ENCODE measurements around the gene AGO1. TPM values are rescaled to one million over a fixed set of nuclear protein-coding genes. Genes with fewer than 3 reads are reported as not detected.

Gene AGO1
- total and polyA plus RNA-seq, 2 of the 13 experiments (the other 11 are each of a cell fraction or from before 2014, with no cell fraction given), result 9.2 to 18.6 TPM

DNA sequence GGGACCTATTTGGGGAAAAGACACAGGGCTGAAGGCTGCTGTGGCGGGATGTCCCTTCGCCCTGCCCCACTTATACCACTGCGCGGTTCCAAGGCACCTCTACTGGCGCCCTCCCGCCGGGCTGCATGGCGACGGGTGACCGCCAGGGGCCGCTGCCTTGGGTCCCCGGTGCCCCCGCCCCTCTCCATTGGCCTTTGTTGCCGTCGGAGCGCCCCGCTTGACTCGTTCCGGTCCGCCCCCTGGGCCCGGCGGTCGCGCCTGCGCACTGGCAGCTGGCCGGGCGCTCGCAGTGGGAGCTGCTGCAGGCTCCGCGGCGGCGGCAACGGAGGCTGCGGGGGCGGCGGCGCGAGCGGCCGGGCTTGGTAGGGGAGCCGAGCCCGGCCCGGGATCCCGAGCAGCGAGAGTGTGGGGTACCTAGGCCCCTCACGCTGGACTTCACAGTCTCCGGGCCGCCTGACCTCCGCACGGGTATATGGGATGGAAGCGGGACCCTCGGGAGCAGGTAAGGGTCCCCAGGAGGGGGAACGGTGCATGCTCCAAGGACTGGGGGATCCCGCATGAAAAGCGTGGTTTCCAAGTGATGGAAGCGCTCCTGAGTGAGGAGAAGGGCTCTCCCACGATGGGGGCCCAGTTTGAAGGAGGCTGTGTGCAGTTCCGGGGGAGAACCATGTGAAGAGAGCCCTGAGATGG lies at the start of gene AGO1 (continued):
- TF ChIP-seq DMAP1 (CRISPR knock-in tag; IDR thresholded peaks at IDR 0.05), result no peak
- TF ChIP-seq, protein P1, sequence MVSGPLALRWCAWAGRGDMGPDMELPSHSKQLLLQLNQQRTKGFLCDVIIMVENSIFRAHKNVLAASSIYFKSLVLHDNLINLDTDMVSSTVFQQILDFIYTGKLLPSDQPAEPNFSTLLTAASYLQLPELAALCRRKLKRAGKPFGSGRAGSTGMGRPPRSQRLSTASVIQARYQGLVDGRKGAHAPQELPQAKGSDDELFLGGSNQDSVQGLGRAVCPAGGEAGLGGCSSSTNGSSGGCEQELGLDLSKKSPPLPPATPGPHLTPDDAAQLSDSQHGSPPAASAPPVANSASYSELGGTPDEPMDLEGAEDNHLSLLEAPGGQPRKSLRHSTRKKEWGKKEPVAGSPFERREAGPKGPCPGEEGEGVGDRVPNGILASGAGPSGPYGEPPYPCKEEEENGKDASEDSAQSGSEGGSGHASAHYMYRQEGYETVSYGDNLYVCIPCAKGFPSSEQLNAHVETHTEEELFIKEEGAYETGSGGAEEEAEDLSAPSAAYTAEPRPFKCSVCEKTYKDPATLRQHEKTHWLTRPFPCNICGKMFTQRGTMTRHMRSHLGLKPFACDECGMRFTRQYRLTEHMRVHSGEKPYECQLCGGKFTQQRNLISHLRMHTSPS (CRISPR knock-in tag; IDR thresholded peaks at IDR 0.05; ENCODE audit: low read depth), result no peak
- TF ChIP-seq GFI1 (CRISPR knock-in tag; IDR thresholded peaks at IDR 0.05; ENCODE audit: borderline replicate concordance), result no peak
- no peak for TF ChIP-seq EZH2 (conservative IDR thresholded peaks at IDR 0.05; ENCODE audit: low read depth, low read length)
- TF ChIP-seq NBN (conservative IDR thresholded peaks at IDR 0.05), result no peak
- TF ChIP-seq KDM5A (IDR thresholded peaks at IDR 0.05; ENCODE audit: borderline replicate concordance, low read length), result peak; percentile 25; the same call in 1 of the 2 replicates
- no peak for TF ChIP-seq ZSCAN29 (CRISPR knock-in tag; conservative IDR thresholded peaks at IDR 0.05)
- TF ChIP-seq TCF12 (IDR thresholded peaks at IDR 0.05), result no peak
- TF ChIP-seq TCF12 (CRISPR knock-in tag; IDR thresholded peaks at IDR 0.05), result no peak
- TF ChIP-seq SMYD3 (CRISPR knock-in tag; IDR thresholded peaks at IDR 0.05), result no peak
- TF ChIP-seq PTBP1 (IDR thresholded peaks at IDR 0.05; ENCODE audit: low read depth, low read length, poor library complexity, severe bottlenecking), result no peak
- TF ChIP-seq, protein P2, sequence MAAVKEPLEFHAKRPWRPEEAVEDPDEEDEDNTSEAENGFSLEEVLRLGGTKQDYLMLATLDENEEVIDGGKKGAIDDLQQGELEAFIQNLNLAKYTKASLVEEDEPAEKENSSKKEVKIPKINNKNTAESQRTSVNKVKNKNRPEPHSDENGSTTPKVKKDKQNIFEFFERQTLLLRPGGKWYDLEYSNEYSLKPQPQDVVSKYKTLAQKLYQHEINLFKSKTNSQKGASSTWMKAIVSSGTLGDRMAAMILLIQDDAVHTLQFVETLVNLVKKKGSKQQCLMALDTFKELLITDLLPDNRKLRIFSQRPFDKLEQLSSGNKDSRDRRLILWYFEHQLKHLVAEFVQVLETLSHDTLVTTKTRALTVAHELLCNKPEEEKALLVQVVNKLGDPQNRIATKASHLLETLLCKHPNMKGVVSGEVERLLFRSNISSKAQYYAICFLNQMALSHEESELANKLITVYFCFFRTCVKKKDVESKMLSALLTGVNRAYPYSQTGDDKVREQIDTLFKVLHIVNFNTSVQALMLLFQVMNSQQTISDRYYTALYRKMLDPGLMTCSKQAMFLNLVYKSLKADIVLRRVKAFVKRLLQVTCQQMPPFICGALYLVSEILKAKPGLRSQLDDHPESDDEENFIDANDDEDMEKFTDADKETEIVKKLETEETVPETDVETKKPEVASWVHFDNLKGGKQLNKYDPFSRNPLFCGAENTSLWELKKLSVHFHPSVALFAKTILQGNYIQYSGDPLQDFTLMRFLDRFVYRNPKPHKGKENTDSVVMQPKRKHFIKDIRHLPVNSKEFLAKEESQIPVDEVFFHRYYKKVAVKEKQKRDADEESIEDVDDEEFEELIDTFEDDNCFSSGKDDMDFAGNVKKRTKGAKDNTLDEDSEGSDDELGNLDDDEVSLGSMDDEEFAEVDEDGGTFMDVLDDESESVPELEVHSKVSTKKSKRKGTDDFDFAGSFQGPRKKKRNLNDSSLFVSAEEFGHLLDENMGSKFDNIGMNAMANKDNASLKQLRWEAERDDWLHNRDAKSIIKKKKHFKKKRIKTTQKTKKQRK (IDR thresholded peaks at IDR 0.05; ENCODE audit: low read length), result no peak
- TF ChIP-seq, protein P3, sequence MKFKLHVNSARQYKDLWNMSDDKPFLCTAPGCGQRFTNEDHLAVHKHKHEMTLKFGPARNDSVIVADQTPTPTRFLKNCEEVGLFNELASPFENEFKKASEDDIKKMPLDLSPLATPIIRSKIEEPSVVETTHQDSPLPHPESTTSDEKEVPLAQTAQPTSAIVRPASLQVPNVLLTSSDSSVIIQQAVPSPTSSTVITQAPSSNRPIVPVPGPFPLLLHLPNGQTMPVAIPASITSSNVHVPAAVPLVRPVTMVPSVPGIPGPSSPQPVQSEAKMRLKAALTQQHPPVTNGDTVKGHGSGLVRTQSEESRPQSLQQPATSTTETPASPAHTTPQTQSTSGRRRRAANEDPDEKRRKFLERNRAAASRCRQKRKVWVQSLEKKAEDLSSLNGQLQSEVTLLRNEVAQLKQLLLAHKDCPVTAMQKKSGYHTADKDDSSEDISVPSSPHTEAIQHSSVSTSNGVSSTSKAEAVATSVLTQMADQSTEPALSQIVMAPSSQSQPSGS (CRISPR knock-in tag; IDR thresholded peaks at IDR 0.05), result no peak
- TF ChIP-seq, protein P4, sequence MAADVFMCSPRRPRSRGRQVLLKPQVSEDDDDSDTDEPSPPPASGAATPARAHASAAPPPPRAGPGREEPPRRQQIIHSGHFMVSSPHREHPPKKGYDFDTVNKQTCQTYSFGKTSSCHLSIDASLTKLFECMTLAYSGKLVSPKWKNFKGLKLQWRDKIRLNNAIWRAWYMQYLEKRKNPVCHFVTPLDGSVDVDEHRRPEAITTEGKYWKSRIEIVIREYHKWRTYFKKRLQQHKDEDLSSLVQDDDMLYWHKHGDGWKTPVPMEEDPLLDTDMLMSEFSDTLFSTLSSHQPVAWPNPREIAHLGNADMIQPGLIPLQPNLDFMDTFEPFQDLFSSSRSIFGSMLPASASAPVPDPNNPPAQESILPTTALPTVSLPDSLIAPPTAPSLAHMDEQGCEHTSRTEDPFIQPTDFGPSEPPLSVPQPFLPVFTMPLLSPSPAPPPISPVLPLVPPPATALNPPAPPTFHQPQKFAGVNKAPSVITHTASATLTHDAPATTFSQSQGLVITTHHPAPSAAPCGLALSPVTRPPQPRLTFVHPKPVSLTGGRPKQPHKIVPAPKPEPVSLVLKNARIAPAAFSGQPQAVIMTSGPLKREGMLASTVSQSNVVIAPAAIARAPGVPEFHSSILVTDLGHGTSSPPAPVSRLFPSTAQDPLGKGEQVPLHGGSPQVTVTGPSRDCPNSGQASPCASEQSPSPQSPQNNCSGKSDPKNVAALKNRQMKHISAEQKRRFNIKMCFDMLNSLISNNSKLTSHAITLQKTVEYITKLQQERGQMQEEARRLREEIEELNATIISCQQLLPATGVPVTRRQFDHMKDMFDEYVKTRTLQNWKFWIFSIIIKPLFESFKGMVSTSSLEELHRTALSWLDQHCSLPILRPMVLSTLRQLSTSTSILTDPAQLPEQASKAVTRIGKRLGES (CRISPR knock-in tag; IDR thresholded peaks at IDR 0.05; ENCODE audit: borderline replicate concordance), result no peak
- TF ChIP-seq, protein P5, sequence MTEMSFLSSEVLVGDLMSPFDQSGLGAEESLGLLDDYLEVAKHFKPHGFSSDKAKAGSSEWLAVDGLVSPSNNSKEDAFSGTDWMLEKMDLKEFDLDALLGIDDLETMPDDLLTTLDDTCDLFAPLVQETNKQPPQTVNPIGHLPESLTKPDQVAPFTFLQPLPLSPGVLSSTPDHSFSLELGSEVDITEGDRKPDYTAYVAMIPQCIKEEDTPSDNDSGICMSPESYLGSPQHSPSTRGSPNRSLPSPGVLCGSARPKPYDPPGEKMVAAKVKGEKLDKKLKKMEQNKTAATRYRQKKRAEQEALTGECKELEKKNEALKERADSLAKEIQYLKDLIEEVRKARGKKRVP (CRISPR knock-in tag; IDR thresholded peaks at IDR 0.05), result no peak
- TF ChIP-seq, protein P6, sequence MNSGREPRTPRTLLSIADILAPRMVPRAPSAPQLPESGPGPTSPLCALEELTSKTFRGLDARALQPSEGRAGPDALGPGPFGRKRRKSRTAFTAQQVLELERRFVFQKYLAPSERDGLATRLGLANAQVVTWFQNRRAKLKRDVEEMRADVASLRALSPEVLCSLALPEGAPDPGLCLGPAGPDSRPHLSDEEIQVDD (CRISPR knock-in tag; IDR thresholded peaks at IDR 0.05; ENCODE audit: borderline replicate concordance), result 0 out of 2 replicates have a peak, but pooled peaks have one; percentile 52
- no peak for TF ChIP-seq IRF2 (CRISPR knock-in tag; IDR thresholded peaks at IDR 0.05)
- TF ChIP-seq MXD4 (CRISPR knock-in tag; IDR thresholded peaks at IDR 0.05), result no peak
- TF ChIP-seq ARNT2 (CRISPR knock-in tag; IDR thresholded peaks at IDR 0.05; ENCODE audit: low read depth), result peak; percentile 71; the same call in 1 of the 2 replicates
